ENCODE data around the gene ATRNL1.

- TF ChIP-seq ZNF274 (IDR thresholded peaks at IDR 0.05; ENCODE audit: low read depth, low read length): no peak
- TF ChIP-seq YY1 (IDR thresholded peaks at IDR 0.05; ENCODE audit: insufficient read depth, insufficient read length): no peak
- no peak for TF ChIP-seq SUZ12 (IDR thresholded peaks at IDR 0.05; ENCODE audit: extremely low read depth, insufficient read depth, insufficient read length)
Measured at GRCh38 chr10:115056186-115056585, 37.0 kb upstream of the ATRNL1 start.

Data from NT2/D1 (cell line).